PC-9 (cell line): ENCODE results near the gene CFAP251.

Source experiments
- EZH2 ChIP-seq: fragments of 200-600 bp; sonication (generic); IDR thresholded peaks from 2 replicates; pipeline ENCODE4 v1.8.0; 2017; ENCODE audit warnings: antibody characterized with exemption, low read depth
- TF ChIP-seq, protein P1 (sequence below): fragments of 200-600 bp; sonication (generic); conservative IDR thresholded peaks from 2 replicates; pipeline ENCODE4 v1.6.1; 2017; ENCODE audit warnings: mixed run types, antibody characterized with exemption, mild to moderate bottlenecking, moderate library complexity

DNA sequence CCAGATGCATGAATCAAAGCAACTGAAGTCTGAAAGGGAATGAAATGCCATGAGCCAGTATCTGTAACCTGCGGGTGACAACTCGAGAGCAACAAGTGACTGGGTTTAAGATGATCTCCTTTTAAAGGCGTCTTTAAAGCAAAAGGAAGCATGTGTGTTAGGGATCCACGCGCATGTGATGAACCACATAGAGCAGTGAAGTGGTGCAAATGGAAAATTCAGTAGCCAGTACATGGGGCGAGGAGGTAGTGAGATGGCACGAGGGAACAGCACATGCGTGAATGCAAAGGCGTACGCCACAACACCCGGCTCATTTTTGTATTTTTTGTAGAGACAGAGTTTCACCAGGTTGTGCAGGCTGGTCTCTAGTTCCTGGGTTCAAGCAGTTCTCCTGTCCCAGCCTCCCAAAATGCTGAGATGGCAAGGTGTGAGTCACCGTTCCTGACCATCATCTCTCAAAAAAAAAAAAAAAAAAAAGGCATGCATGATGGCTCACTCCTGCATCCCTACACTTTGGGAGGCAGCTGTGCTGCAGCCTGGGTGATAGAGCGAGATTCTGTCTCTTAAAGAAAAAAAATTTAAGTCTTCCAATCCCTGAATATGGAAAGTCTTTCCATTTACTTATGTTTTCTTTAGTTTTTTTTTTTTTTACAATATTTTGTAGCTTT lies 78.7 kb downstream of the CFAP251 start:
- TF ChIP-seq, protein P1, sequence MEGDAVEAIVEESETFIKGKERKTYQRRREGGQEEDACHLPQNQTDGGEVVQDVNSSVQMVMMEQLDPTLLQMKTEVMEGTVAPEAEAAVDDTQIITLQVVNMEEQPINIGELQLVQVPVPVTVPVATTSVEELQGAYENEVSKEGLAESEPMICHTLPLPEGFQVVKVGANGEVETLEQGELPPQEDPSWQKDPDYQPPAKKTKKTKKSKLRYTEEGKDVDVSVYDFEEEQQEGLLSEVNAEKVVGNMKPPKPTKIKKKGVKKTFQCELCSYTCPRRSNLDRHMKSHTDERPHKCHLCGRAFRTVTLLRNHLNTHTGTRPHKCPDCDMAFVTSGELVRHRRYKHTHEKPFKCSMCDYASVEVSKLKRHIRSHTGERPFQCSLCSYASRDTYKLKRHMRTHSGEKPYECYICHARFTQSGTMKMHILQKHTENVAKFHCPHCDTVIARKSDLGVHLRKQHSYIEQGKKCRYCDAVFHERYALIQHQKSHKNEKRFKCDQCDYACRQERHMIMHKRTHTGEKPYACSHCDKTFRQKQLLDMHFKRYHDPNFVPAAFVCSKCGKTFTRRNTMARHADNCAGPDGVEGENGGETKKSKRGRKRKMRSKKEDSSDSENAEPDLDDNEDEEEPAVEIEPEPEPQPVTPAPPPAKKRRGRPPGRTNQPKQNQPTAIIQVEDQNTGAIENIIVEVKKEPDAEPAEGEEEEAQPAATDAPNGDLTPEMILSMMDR = no peak
- no peak for TF ChIP-seq EZH2
